ENCODE data around the gene CIAO1.

Gene CIAO1

GRCh38 chr2:96259497-96259921 is 6.5 kb upstream of the CIAO1 start:
- no peak overlapping the region for H3K4me3 ChIP-seq (ENCODE audit: insufficient read depth, low read depth, low read length, poor library complexity, severe bottlenecking)
- no peaks in the 10 kb centered on the region for H3K9me3 ChIP-seq (ENCODE audit: control insufficient read depth, low read length)
- no peaks in the 10 kb centered on the region for H3K27me3 ChIP-seq (replicated peaks; ENCODE audit: control insufficient read depth, insufficient read depth, low read length, poor library complexity, severe bottlenecking)
- DNase-seq: no peak
- H3K4me1 ChIP-seq (ENCODE audit: control insufficient read depth, insufficient read depth, low read length, poor library complexity, severe bottlenecking): peaks cover 10% of the 10 kb centered on the region
- no peak overlapping the region for H3K27ac ChIP-seq (ENCODE audit: insufficient read depth, low read length, poor library complexity, severe bottlenecking)
- peaks cover 24% of the 10 kb centered on the region for H3K36me3 ChIP-seq (ENCODE audit: control insufficient read depth, insufficient read depth, low read length)

- DNase-seq: no peak
- Histone ChIP-seq H3K9me3 (ENCODE audit: control insufficient read depth, low read length) (no peaks in the 10 kb centered on the region), H3K36me3 (ENCODE audit: control insufficient read depth, insufficient read depth, low read length) (peaks cover 13% of the 10 kb centered on the region), H3K27ac (ENCODE audit: insufficient read depth, low read length, poor library complexity, severe bottlenecking) (no peak overlapping the region), H3K27me3 (replicated peaks; ENCODE audit: control insufficient read depth, insufficient read depth, low read length, poor library complexity, severe bottlenecking) (no peaks in the 10 kb centered on the region), H3K4me1 (ENCODE audit: control insufficient read depth, insufficient read depth, low read length, poor library complexity, severe bottlenecking) (peaks cover 16% of the 10 kb centered on the region), H3K4me3 (ENCODE audit: insufficient read depth, low read depth, low read length, poor library complexity, severe bottlenecking) (no peak overlapping the region)
These were observed 5.4 kb upstream of the CIAO1 start for GRCh38 chr2:96260387-96261260.

GRCh38 chr2:96261328-96262003 is 4.6 kb upstream of the CIAO1 start:
- Histone ChIP-seq H3K27ac (ENCODE audit: insufficient read depth, low read length, poor library complexity, severe bottlenecking) (no peak overlapping the region), H3K36me3 (ENCODE audit: control insufficient read depth, insufficient read depth, low read length) (peaks cover 10% of the 10 kb centered on the region), H3K27me3 (replicated peaks; ENCODE audit: control insufficient read depth, insufficient read depth, low read length, poor library complexity, severe bottlenecking) (no peaks in the 10 kb centered on the region), H3K9me3 (ENCODE audit: control insufficient read depth, low read length) (no peaks in the 10 kb centered on the region), H3K4me3 (ENCODE audit: insufficient read depth, low read depth, low read length, poor library complexity, severe bottlenecking) (no peak overlapping the region), H3K4me1 (ENCODE audit: control insufficient read depth, insufficient read depth, low read length, poor library complexity, severe bottlenecking) (peaks cover 16% of the 10 kb centered on the region)
- no peak for DNase-seq

- H3K27ac ChIP-seq (ENCODE audit: insufficient read depth, low read length, poor library complexity, severe bottlenecking): no peak overlapping the region
- peaks cover 10% of the 10 kb centered on the region for H3K36me3 ChIP-seq (ENCODE audit: control insufficient read depth, insufficient read depth, low read length)
- DNase-seq: no peak
- H3K4me1 ChIP-seq (ENCODE audit: control insufficient read depth, insufficient read depth, low read length, poor library complexity, severe bottlenecking): peaks cover 16% of the 10 kb centered on the region
- H3K4me3 ChIP-seq (ENCODE audit: insufficient read depth, low read depth, low read length, poor library complexity, severe bottlenecking): no peak overlapping the region
- H3K27me3 ChIP-seq (replicated peaks; ENCODE audit: control insufficient read depth, insufficient read depth, low read length, poor library complexity, severe bottlenecking): no peaks in the 10 kb centered on the region
- H3K9me3 ChIP-seq (ENCODE audit: control insufficient read depth, low read length): no peaks in the 10 kb centered on the region
These were observed 3.7 kb upstream of the CIAO1 start for GRCh38 chr2:96262306-96262705.

GRCh38 chr2:96264086-96264485 is 1.9 kb upstream of the CIAO1 start:
- no peak for DNase-seq
- Histone ChIP-seq H3K4me3 (ENCODE audit: insufficient read depth, low read depth, low read length, poor library complexity, severe bottlenecking) (peak overlapping the region; percentile 99), H3K4me1 (ENCODE audit: control insufficient read depth, insufficient read depth, low read length, poor library complexity, severe bottlenecking) (peaks cover 21% of the 10 kb centered on the region), H3K9me3 (ENCODE audit: control insufficient read depth, low read length) (no peaks in the 10 kb centered on the region), H3K36me3 (ENCODE audit: control insufficient read depth, insufficient read depth, low read length) (peaks cover 17% of the 10 kb centered on the region), H3K27me3 (replicated peaks; ENCODE audit: control insufficient read depth, insufficient read depth, low read length, poor library complexity, severe bottlenecking) (no peaks in the 10 kb centered on the region), H3K27ac (ENCODE audit: insufficient read depth, low read length, poor library complexity, severe bottlenecking) (no peak overlapping the region)

GRCh38 chr2:96264656-96265348 is 1.2 kb upstream of the CIAO1 start:
- Histone ChIP-seq H3K4me3 (ENCODE audit: insufficient read depth, low read depth, low read length, poor library complexity, severe bottlenecking) (peak overlapping the region; percentile 99), H3K27ac (ENCODE audit: insufficient read depth, low read length, poor library complexity, severe bottlenecking) (peak overlapping the region; percentile 92), H3K36me3 (ENCODE audit: control insufficient read depth, insufficient read depth, low read length) (peaks cover 22% of the 10 kb centered on the region), H3K27me3 (replicated peaks; ENCODE audit: control insufficient read depth, insufficient read depth, low read length, poor library complexity, severe bottlenecking) (no peaks in the 10 kb centered on the region), H3K4me1 (ENCODE audit: control insufficient read depth, insufficient read depth, low read length, poor library complexity, severe bottlenecking) (peaks cover 21% of the 10 kb centered on the region), H3K9me3 (ENCODE audit: control insufficient read depth, low read length) (no peaks in the 10 kb centered on the region)
- DNase-seq: no peak

GRCh38 chr2:96265349-96265839 is 631 bp upstream of the CIAO1 start:
- H3K4me1 ChIP-seq (ENCODE audit: control insufficient read depth, insufficient read depth, low read length, poor library complexity, severe bottlenecking): peaks cover 21% of the 10 kb centered on the region
- peak overlapping the region; percentile 92 for H3K27ac ChIP-seq (ENCODE audit: insufficient read depth, low read length, poor library complexity, severe bottlenecking)
- H3K9me3 ChIP-seq (ENCODE audit: control insufficient read depth, low read length): no peaks in the 10 kb centered on the region
- peak overlapping the region; percentile 99 for H3K4me3 ChIP-seq (ENCODE audit: insufficient read depth, low read depth, low read length, poor library complexity, severe bottlenecking)
- peak; percentile 22 to 41 (median 35) for DNase-seq
- no peaks in the 10 kb centered on the region for H3K27me3 ChIP-seq (replicated peaks; ENCODE audit: control insufficient read depth, insufficient read depth, low read length, poor library complexity, severe bottlenecking)
- H3K36me3 ChIP-seq (ENCODE audit: control insufficient read depth, insufficient read depth, low read length): peaks cover 24% of the 10 kb centered on the region

- peak overlapping the region; percentile 27 for H3K27ac ChIP-seq (ENCODE audit: insufficient read depth, low read length, poor library complexity, severe bottlenecking)
- H3K9me3 ChIP-seq (ENCODE audit: control insufficient read depth, low read length): no peaks in the 10 kb centered on the region
- H3K4me1 ChIP-seq (ENCODE audit: control insufficient read depth, insufficient read depth, low read length, poor library complexity, severe bottlenecking): peaks cover 21% of the 10 kb centered on the region
- no peaks in the 10 kb centered on the region for H3K27me3 ChIP-seq (replicated peaks; ENCODE audit: control insufficient read depth, insufficient read depth, low read length, poor library complexity, severe bottlenecking)
- DNase-seq: peak; percentile 13 to 34 (median 25)
- no peak overlapping the region for H3K4me3 ChIP-seq (ENCODE audit: insufficient read depth, low read depth, low read length, poor library complexity, severe bottlenecking)
- H3K36me3 ChIP-seq (ENCODE audit: control insufficient read depth, insufficient read depth, low read length): peaks cover 35% of the 10 kb centered on the region
These were observed 1.3 kb downstream of the CIAO1 start for GRCh38 chr2:96267159-96267971.

- Histone ChIP-seq H3K4me3 (ENCODE audit: insufficient read depth, low read depth, low read length, poor library complexity, severe bottlenecking) (no peak overlapping the region), H3K36me3 (ENCODE audit: control insufficient read depth, insufficient read depth, low read length) (peaks cover 64% of the 10 kb centered on the region), H3K9me3 (ENCODE audit: control insufficient read depth, low read length) (no peaks in the 10 kb centered on the region), H3K4me1 (ENCODE audit: control insufficient read depth, insufficient read depth, low read length, poor library complexity, severe bottlenecking) (peaks cover 8% of the 10 kb centered on the region), H3K27me3 (replicated peaks; ENCODE audit: control insufficient read depth, insufficient read depth, low read length, poor library complexity, severe bottlenecking) (no peaks in the 10 kb centered on the region), H3K27ac (ENCODE audit: insufficient read depth, low read length, poor library complexity, severe bottlenecking) (no peak overlapping the region)
- no peak for DNase-seq
These were observed 6.0 kb downstream of the CIAO1 start for GRCh38 chr2:96271995-96272394.

All from effector memory CD4-positive, alpha-beta T cell (primary cell).